Measurements from ENCODE around the gene DGKH. TPM values are rescaled to one million over a fixed set of nuclear protein-coding genes. Genes with fewer than 3 reads are reported as not detected.

DGKH gene
- total and polyA plus RNA-seq, 10 of the 15 experiments (the other 5 are each of a cell fraction or from before 2014, with no cell fraction given): 1.3 to 15.2 (median 7.3) TPM

GRCh38 chr13:42014119-42014518, 34.3 kb upstream of the DGKH start:
- intact Hi-C loops (cut with micrococcal nuclease; ENCODE audit: unreplicated experiment): no loop called here

More at GRCh38 chr13:42014119-42014518, 34.3 kb upstream of the DGKH start:
- Histone ChIP-seq H3K27me3 (replicated peaks in 1 of 2; ENCODE audit: control insufficient read depth in 2 of 2, insufficient read depth in 2 of 2, low read length in 1 of 2) (no peaks in the 10 kb centered on the region), H4K20me1 (ENCODE audit: control insufficient read depth, insufficient read depth) (no peaks in the 10 kb centered on the region), H3K9ac (ENCODE audit: control insufficient read depth, insufficient read depth, low read length) (no peak overlapping the region), H2AFZ (ENCODE audit: control insufficient read depth, low read depth, low read length) (no peak overlapping the region), H3K79me2 (ENCODE audit: control insufficient read depth, insufficient read depth, low read length) (no peaks in the 10 kb centered on the region), H3K4me2 (ENCODE audit: control insufficient read depth, insufficient read depth) (no peak overlapping the region), H3K36me3 (ENCODE audit: control insufficient read depth in 2 of 2, insufficient read depth in 2 of 2, low read length in 1 of 2) (no peaks in the 10 kb centered on the region), H3K4me3 (no peak overlapping the region), H3K9me3 (replicated peaks; ENCODE audit: control insufficient read depth, insufficient read depth, low read length) (no peaks in the 10 kb centered on the region), H3K27ac (ENCODE audit: control insufficient read depth, insufficient read depth) (no peak overlapping the region), H3K4me1 (ENCODE audit: control insufficient read depth, insufficient read depth, low read length) (no peaks in the 10 kb centered on the region)
- TF ChIP-seq CBFB (IDR thresholded peaks at IDR 0.05; ENCODE audit: low read depth): no peak
- TF ChIP-seq HDAC2 (IDR thresholded peaks at IDR 0.05): no peak
- TF ChIP-seq ZNF687 (IDR thresholded peaks at IDR 0.05): no peak
- no peak for TF ChIP-seq ATF7 (IDR thresholded peaks at IDR 0.05; ENCODE audit: low read depth)
- no peak for TF ChIP-seq POLR2AphosphoS5 (IDR thresholded peaks at IDR 0.05; ENCODE audit: low read length)
- TF ChIP-seq POLR2AphosphoS2 (IDR thresholded peaks at IDR 0.05; ENCODE audit: low read depth, low read length): no peak
- no peak for TF ChIP-seq ATF3 (IDR thresholded peaks at IDR 0.05; ENCODE audit: borderline replicate concordance, extremely low read depth, low read depth, low read length)
- TF ChIP-seq HDAC6 (IDR thresholded peaks at IDR 0.05; ENCODE audit: unreplicated experiment): no peak
- no peak for TF ChIP-seq KLF5 (IDR thresholded peaks at IDR 0.05; ENCODE audit: partially characterized antibody)
- no peak for TF ChIP-seq NR2C1 (IDR thresholded peaks at IDR 0.05)
- TF ChIP-seq NR2C2 (IDR thresholded peaks at IDR 0.05; ENCODE audit: borderline replicate concordance, control insufficient read depth, insufficient read length, low read depth): no peak
- TF ChIP-seq CEBPZ (IDR thresholded peaks at IDR 0.05; ENCODE audit: low read depth, low read length): no peak
- no peak for TF ChIP-seq CBX3 (IDR thresholded peaks at IDR 0.05; ENCODE audit: borderline replicate concordance, low read depth)
- TF ChIP-seq HDGF (IDR thresholded peaks at IDR 0.05): no peak
- TF ChIP-seq IRF3 (IDR thresholded peaks at IDR 0.05): no peak
- no peak for TF ChIP-seq NFXL1 (IDR thresholded peaks at IDR 0.05; ENCODE audit: borderline replicate concordance)
- no TSS peak for BruUV-seq (replicated peaks)
- 50% methylated on average over 4 of the region's 4 CpGs for WGBS (ENCODE audit: insufficient coverage, insufficient replicate concordance, low lambda C conversion rate, missing lambda C conversion rate)
- CTCF ChIA-PET: no interaction called here
- in situ Hi-C loops (cut with MboI): no loop called here
- DNase-seq (ENCODE audit: low read depth, low spot score) (no peak), ATAC-seq (no peak), FAIRE-seq (no peak)
- POLR2A ChIA-PET: interaction anchor here (0.7 kb wide), 1 partner anchor 21 kb away, joined by 8 read pairs; no protein-coding TSS in a partner anchor
- RAD21 ChIA-PET (ENCODE audit: unreplicated experiment): interaction anchor here (0.9 kb wide), 1 partner anchor 10 kb away, joined by 3 read pairs; no protein-coding TSS in a partner anchor
- SMC1A ChIA-PET (ENCODE audit: uncharacterized antibody, unreplicated experiment): no interaction called here
